Measurements from ENCODE around the gene SPIN1. TPM values are rescaled to one million over a fixed set of nuclear protein-coding genes. Genes with fewer than 3 reads are reported as not detected.

Gene SPIN1
- total RNA-seq, 3 donors from 2014 or later (not counting 1 experiment from before 2014, with no cell fraction given): 30.3 to 46.1 (median 39.3) TPM

DNA sequence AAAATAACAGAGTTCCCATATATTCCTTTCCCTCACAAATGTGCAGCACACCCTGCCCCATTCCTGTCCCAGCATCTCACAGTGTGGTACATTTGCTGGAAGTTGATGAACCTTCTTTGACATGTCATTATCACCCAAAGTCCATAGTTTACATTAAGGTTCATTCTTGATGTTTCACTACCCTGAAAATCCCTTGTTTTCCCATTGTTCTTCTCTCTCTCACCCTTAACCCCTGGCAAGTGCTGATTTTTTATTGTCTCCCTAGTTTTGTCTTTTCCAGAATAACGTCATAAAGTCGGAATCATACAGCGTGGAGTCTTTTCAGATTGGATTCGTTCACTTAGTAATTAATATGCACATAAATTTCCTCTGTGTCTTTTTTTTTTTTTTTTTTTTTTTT lies 48.1 kb downstream of the SPIN1 start:
- WGBS (ENCODE audit: insufficient coverage): 100% methylated on average over 1 of the region's 4 CpGs
- Histone ChIP-seq H3K27me3 (ENCODE audit: control insufficient read depth, insufficient read depth, low read length) (no peaks in the 10 kb centered on the region), H3K27ac (ENCODE audit: low read length) (no peak overlapping the region), H3K4me1 (ENCODE audit: control insufficient read depth, insufficient read depth, low read length) (peaks cover 18% of the 10 kb centered on the region), H3K9me3 (ENCODE audit: control insufficient read depth, insufficient read depth, low read length) (no peaks in the 10 kb centered on the region), H3K4me3 (ENCODE audit: low read length) (no peak overlapping the region), H3K36me3 (ENCODE audit: control insufficient read depth, insufficient read depth, low read length) (peaks cover 7% of the 10 kb centered on the region)
- Mint-ChIP-seq H3K4me3 (peak overlapping the region; percentile 22), H3K27me3 (ENCODE audit: low read depth in 2 of 2) (no peaks in the 10 kb centered on the region), H3K9me3 (no peaks in the 10 kb centered on the region), H3K27ac (peak overlapping the region; percentile 3 to 76), H3K36me3 (peaks cover 13% of the 10 kb centered on the region), H3K4me1 (peaks cover 48 to 53% of the 10 kb centered on the region in 2 donors)
- TF ChIP-seq, protein P1, sequence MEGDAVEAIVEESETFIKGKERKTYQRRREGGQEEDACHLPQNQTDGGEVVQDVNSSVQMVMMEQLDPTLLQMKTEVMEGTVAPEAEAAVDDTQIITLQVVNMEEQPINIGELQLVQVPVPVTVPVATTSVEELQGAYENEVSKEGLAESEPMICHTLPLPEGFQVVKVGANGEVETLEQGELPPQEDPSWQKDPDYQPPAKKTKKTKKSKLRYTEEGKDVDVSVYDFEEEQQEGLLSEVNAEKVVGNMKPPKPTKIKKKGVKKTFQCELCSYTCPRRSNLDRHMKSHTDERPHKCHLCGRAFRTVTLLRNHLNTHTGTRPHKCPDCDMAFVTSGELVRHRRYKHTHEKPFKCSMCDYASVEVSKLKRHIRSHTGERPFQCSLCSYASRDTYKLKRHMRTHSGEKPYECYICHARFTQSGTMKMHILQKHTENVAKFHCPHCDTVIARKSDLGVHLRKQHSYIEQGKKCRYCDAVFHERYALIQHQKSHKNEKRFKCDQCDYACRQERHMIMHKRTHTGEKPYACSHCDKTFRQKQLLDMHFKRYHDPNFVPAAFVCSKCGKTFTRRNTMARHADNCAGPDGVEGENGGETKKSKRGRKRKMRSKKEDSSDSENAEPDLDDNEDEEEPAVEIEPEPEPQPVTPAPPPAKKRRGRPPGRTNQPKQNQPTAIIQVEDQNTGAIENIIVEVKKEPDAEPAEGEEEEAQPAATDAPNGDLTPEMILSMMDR (IDR thresholded peaks at IDR 0.05): no peak
- no peak for DNase-seq
- intact Hi-C loops (cut with micrococcal nuclease): no loop called here
- ATAC-seq: no peak

DNA sequence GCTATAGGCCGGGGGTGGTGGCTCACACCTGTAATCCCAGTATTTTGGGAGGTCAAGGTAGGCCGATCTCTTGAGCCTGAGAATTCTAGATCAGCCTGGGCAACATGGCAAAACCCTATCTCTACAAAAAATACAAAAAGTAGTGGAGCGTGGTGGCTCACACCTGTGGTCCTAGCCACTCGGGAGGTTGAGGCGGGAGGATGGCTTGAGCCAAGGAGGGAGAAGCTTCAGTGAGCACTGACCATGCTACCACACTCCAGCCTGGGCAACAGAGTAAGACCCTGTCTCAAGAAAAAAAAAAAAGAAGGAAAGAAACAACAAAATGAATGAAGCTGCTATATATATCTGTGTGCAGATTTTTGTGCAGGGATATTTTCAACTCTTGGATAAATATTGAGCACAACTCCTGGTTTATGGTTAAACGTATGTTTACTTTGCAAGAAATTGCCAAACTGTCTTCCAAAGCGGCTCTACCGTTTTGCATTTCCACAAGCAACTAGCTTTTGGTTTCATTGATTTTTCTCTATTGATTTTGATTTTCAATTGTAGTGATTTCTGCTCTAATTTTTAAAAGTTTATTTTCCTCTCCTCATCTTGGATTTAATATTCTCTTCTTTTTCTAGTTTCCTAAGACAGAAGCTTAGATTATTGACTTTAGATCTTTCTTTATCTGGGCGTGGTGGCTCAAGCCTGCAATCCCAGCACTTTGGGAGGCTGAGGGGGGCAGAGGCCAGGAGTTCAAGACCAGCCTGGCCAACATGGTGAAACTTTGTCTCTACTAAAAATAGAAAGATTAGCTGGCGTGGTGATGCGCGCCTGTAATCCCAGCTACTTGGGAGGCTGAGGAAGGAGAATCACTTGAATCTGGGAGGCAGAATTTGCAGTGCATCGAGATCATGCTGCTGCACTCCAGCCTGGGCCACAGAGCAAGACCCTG lies 49.2 kb downstream of the SPIN1 start:
- Mint-ChIP-seq H3K4me3 (no peak overlapping the region), H3K9me3 (no peaks in the 10 kb centered on the region), H3K27me3 (ENCODE audit: low read depth in 2 of 2) (no peaks in the 10 kb centered on the region), H3K36me3 (peaks cover 13% of the 10 kb centered on the region), H3K4me1 (peaks cover 53% of the 10 kb centered on the region in 2 donors), H3K27ac (no peak overlapping the region)
- H3K9me3 ChIP-seq (ENCODE audit: control insufficient read depth, insufficient read depth, low read length): no peaks in the 10 kb centered on the region
- H3K4me3 ChIP-seq (ENCODE audit: low read length): no peak overlapping the region
- H3K27ac ChIP-seq (ENCODE audit: low read length): no peak overlapping the region
- 97% methylated on average over 11 of the region's 13 CpGs for WGBS (ENCODE audit: insufficient coverage)
- H3K4me1 ChIP-seq (ENCODE audit: control insufficient read depth, insufficient read depth, low read length): peaks cover 18% of the 10 kb centered on the region
- intact Hi-C loops (cut with micrococcal nuclease): no loop called here
- ATAC-seq: no peak
- DNase-seq: no peak
- H3K36me3 ChIP-seq (ENCODE audit: control insufficient read depth, insufficient read depth, low read length): peaks cover 7% of the 10 kb centered on the region
- TF ChIP-seq, protein P1 (IDR thresholded peaks at IDR 0.05): no peak
- H3K27me3 ChIP-seq (ENCODE audit: control insufficient read depth, insufficient read depth, low read length): no peaks in the 10 kb centered on the region

DNA sequence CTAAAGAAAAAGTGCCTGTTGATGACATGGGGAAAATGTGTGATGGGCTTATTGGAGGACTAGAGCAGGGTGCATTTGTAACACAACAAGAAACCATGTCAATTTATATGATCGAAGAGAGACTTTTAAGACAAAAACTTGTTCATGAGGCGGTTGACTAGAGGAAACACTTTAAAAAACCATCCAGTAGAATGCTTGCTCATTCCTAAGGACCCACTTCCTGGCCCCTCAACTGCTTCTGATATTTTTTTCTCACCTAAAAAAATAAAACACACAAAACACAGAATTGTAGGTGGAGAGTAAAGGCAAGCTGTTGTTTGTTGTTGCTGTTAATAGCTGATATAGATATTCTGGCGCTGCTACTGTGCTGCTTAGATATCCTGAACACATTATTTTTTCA lies 50.6 kb downstream of the SPIN1 start:
- H3K27ac Mint-ChIP-seq: no peak overlapping the region
- H3K4me3 Mint-ChIP-seq: no peak overlapping the region
- peaks cover 2% of the 10 kb centered on the region for H3K36me3 ChIP-seq (ENCODE audit: control insufficient read depth, insufficient read depth, low read length)
- H3K4me1 ChIP-seq (ENCODE audit: control insufficient read depth, insufficient read depth, low read length): peaks cover 21% of the 10 kb centered on the region
- H3K36me3 Mint-ChIP-seq: peaks cover under 1% of the 10 kb centered on the region
- no peak overlapping the region for H3K27ac ChIP-seq (ENCODE audit: low read length)
- H3K9me3 Mint-ChIP-seq: no peaks in the 10 kb centered on the region
- WGBS (ENCODE audit: insufficient coverage): 53% methylated on average over 3 of the region's 3 CpGs
- ATAC-seq: no peak
- no peaks in the 10 kb centered on the region for H3K27me3 ChIP-seq (ENCODE audit: control insufficient read depth, insufficient read depth, low read length)
- intact Hi-C loops (cut with micrococcal nuclease): no loop called here
- peaks cover 51 to 52% of the 10 kb centered on the region in 2 donors for H3K4me1 Mint-ChIP-seq
- no peak overlapping the region for H3K4me3 ChIP-seq (ENCODE audit: low read length)
- TF ChIP-seq, protein P1 (IDR thresholded peaks at IDR 0.05): no peak
- H3K9me3 ChIP-seq (ENCODE audit: control insufficient read depth, insufficient read depth, low read length): no peaks in the 10 kb centered on the region
- H3K27me3 Mint-ChIP-seq (ENCODE audit: low read depth in 2 of 2): no peaks in the 10 kb centered on the region
- DNase-seq: no peak

All from natural killer cell (primary cell).